ENCODE measurements around the gene CLRN1. TPM values are rescaled to one million over a fixed set of nuclear protein-coding genes. Genes with fewer than 3 reads are reported as not detected.

CLRN1 gene
- total RNA-seq, 6 donors from 2014 or later = not detected

- Histone ChIP-seq H3K27ac (no peak overlapping the region), H3K4me1 (no peaks in the 10 kb centered on the region), H3K4me3 (no peak overlapping the region), H3K27me3 (no peaks in the 10 kb centered on the region), H3K9me3 (no peaks in the 10 kb centered on the region), H3K36me3 (no peaks in the 10 kb centered on the region)
- TF ChIP-seq CTCF (IDR thresholded peaks at IDR 0.05) (no peak), EP300 (IDR thresholded peaks at IDR 0.05) (no peak), POLR2A (IDR thresholded peaks at IDR 0.05) (no peak), POLR2AphosphoS5 (IDR thresholded peaks at IDR 0.05) (no peak)
- WGBS, 2 donors = 59 to 67% methylated on average over 1 of the region's 1 CpG
- no peak for ATAC-seq (ENCODE audit: low FRiP score in 2 of 2)
- DNase-seq = no peak
Observed at GRCh38 chr3:150905746-150906145, 66.8 kb downstream of the CLRN1 start.

GRCh38 chr3:150905339-150905738, 67.2 kb downstream of the CLRN1 start, which contains the start of gene MINDY4B:
Gene MINDY4B, minus strand, starts transcription at chr3:150905439. Its CDS starts 0 bp downstream, at chr3:150905439.
- ATAC-seq (ENCODE audit: low FRiP score in 2 of 2) = no peak
- WGBS, 2 donors = 50 to 70% methylated on average over 4 of the region's 4 CpGs
- H3K9me3 ChIP-seq = no peaks in the 10 kb centered on the region

GRCh38 chr3:150902988-150903387, 69.5 kb downstream of the CLRN1 start:
- Histone ChIP-seq H3K4me1 (no peaks in the 10 kb centered on the region), H3K27ac (no peak overlapping the region), H3K27me3 (no peaks in the 10 kb centered on the region), H3K36me3 (no peaks in the 10 kb centered on the region), H3K9me3 (no peaks in the 10 kb centered on the region), H3K4me3 (no peak overlapping the region)
- ATAC-seq (ENCODE audit: low FRiP score in 2 of 2) (no peak), DNase-seq (no peak)
- TF ChIP-seq POLR2A (IDR thresholded peaks at IDR 0.05) (no peak), CTCF (IDR thresholded peaks at IDR 0.05) (no peak), EP300 (IDR thresholded peaks at IDR 0.05) (no peak)
- WGBS, 2 donors = 81 to 86% methylated on average over 2 of the region's 2 CpGs

More at GRCh38 chr3:150905339-150905738, 67.2 kb downstream of the CLRN1 start, which contains the start of gene MINDY4B:
- Histone ChIP-seq H3K4me1 (no peaks in the 10 kb centered on the region), H3K4me3 (no peak within 1 kb of the TSS), H3K36me3 (no peaks in the 10 kb centered on the region), H3K27ac (no peak within 1 kb of the TSS), H3K27me3 (no peaks in the 10 kb centered on the region)
- TF ChIP-seq EP300 (IDR thresholded peaks at IDR 0.05) (no peak), POLR2AphosphoS5 (IDR thresholded peaks at IDR 0.05) (no peak), POLR2A (IDR thresholded peaks at IDR 0.05) (no peak)
- DNase-seq = no peak

GRCh38 chr3:150901793-150902192, 70.7 kb downstream of the CLRN1 start:
- WGBS, 2 donors = 89 to 90% methylated on average over 10 of the region's 10 CpGs
- TF ChIP-seq EP300 (IDR thresholded peaks at IDR 0.05) (no peak), CTCF (IDR thresholded peaks at IDR 0.05) (no peak), POLR2A (IDR thresholded peaks at IDR 0.05) (no peak), POLR2AphosphoS5 (IDR thresholded peaks at IDR 0.05) (no peak)
- no peak overlapping the region for H3K27ac ChIP-seq
- H3K4me1 ChIP-seq = no peaks in the 10 kb centered on the region
- no peak overlapping the region for H3K4me3 ChIP-seq
- no peak for DNase-seq
- no peak for ATAC-seq (ENCODE audit: low FRiP score in 2 of 2)
- H3K36me3 ChIP-seq = no peaks in the 10 kb centered on the region
- no peaks in the 10 kb centered on the region for H3K27me3 ChIP-seq
- H3K9me3 ChIP-seq = no peaks in the 10 kb centered on the region

GRCh38 chr3:150899141-150899540, 73.4 kb downstream of the CLRN1 start:
- no peaks in the 10 kb centered on the region for H3K9me3 ChIP-seq
- DNase-seq (no peak), ATAC-seq (ENCODE audit: low FRiP score in 2 of 2) (no peak)
- no peaks in the 10 kb centered on the region for H3K27me3 ChIP-seq
- H3K4me3 ChIP-seq = no peak overlapping the region
- TF ChIP-seq CTCF (IDR thresholded peaks at IDR 0.05) = no peak
- no peak for TF ChIP-seq POLR2AphosphoS5 (IDR thresholded peaks at IDR 0.05)
- no peak for TF ChIP-seq EP300 (IDR thresholded peaks at IDR 0.05)
- no peak for TF ChIP-seq POLR2A (IDR thresholded peaks at IDR 0.05)
- 34 to 51% methylated on average over 2 of the region's 2 CpGs for WGBS, 2 donors
- H3K27ac ChIP-seq = no peak overlapping the region
- no peaks in the 10 kb centered on the region for H3K36me3 ChIP-seq
- no peaks in the 10 kb centered on the region for H3K4me1 ChIP-seq
